NCI-H1048 (cell line): ENCODE results near the gene NDUFB7.

Experiments used
- DNase-seq: peaks from one replicate; lab custom pipeline; 2025; lab: John Stamatoyannopoulos, UW

The NDUFB7 gene

DNA sequence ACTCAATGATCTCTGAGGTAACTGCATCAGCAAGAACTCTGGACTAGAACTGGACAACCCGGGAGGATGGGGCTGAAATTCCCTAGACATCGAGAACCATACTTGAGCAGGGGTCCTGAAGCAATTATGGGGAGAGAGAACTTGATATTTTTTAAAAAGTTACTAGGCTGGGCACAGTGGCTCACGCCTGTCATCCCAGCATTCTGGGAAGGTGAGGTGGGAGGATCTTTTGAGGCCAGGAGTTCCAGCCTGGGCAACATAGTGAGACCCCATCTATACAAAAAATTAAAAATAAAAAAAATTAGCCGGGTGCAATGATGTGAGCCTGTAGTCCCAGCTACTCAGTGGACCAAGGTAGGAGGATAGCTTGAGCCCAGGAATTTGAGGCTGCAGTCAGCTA, 51.3 kb downstream of the NDUFB7 start:
- DNase-seq: no peak

DNA sequence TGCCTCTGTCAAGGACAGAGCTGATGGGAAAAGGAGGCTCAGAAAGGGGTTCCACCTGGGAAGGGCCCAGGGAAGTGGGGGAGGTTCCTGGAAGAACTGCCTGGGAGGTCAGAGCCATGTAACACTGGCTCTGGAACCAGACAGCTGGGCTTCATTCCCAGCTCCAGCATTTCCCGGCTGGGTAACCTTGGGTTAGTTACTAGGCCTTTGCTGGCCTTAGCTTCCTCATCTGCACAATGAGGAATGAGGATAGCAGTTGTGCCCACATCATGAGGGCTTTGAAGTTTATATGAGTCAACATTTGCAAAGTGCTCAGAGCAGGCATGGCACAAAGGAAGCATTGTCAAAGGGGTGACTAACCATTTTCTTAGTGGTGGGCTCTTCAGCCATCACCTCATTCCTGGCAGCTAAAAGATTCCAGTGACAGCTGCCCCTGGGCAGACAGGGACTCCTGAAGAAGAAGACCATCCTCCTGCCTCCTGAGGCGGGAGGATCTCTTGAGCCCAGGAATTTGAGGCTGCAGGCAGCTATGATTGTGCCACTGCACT, 51.9 kb downstream of the NDUFB7 start:
- no peak for DNase-seq

DNA sequence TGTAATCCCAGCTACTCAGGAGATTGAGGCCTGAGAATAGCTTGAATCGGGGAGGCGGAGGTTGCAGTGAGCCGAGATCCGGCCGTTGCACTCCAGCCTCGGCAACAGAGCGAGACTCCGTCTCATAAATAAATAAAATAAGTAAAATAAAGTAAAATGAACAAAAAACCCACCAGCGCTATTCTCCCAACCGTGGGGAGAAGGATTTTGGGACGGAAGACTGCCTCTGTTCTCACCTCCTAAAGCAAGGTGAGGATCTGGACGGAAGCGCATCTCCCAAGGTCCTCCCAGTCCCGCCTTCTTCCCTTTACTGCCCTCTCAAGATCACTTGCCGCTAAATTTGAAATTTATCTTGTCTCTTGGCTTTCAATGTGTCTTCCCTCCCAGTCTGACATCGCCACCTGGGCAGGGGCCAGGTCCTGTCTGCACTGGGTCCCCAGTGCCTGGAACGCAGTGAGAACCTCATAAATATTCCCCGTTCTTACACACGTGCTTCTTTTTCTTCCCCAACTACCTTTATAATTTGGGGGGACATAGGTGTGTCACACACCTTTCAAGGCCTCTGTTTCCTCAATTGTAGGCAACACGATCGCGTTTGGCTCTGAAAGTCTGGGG, 52.5 kb downstream of the NDUFB7 start:
- DNase-seq: no peak

DNA sequence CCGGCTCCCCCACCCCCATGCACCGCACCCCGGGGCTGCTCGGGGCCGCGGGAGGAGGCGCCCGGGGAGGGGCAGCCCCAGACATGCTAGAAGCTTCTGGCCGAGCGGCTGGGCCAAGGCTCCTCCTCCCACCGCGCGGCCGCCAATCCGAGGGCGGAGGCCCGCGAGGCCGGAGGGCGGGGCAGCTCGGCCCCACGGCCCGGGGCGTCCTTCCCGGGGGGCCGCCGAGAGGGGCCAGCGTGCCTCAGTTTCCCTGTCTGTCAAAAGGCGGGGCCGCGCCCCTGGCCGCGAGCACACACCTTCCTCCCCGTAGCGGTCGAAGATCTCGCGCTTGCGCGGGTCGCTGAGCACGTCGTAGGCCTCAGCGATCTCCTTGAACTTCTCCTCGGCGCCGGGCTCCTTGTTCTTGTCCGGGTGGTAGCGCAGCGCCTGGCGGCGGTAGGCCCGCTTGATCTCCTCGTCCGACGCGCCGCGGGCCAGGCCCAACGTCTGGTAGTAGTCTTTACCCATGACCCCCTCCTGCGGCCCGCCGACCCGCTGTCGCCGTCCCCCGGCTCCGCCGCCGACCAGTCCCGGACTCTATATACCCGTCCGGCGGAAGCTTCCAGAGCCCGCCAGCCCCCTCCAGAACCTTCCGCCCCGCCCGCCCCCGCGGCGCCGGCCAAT, 53.9 kb downstream of the NDUFB7 start, which contains the start of gene DNAJB1:
TSS of gene DNAJB1 (minus strand) at position 558 of the 666 bp plus-strand sequence. CDS start at position 510, 48 bp downstream.
- no peak for DNase-seq

DNA sequence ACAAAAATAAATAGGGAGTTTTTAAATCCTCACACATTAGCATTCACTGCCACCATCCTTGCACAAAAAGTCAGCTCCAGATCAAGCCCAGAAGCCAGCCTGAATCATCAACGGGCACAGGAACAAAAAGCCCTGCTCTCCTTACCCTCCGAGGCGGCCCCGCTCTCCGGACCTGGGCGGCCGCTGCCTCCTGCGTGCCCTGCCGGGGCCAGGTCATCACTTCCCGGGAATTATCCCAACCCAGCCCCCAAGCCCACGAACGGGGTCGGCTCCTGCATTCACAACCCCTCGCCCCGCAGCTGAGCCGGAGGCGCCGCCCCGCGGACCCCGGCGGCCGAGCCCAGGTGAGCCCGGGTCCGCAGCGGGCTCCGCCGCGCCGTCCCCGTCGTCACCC, 54.4 kb downstream of the NDUFB7 start:
- no peak for DNase-seq

DNA sequence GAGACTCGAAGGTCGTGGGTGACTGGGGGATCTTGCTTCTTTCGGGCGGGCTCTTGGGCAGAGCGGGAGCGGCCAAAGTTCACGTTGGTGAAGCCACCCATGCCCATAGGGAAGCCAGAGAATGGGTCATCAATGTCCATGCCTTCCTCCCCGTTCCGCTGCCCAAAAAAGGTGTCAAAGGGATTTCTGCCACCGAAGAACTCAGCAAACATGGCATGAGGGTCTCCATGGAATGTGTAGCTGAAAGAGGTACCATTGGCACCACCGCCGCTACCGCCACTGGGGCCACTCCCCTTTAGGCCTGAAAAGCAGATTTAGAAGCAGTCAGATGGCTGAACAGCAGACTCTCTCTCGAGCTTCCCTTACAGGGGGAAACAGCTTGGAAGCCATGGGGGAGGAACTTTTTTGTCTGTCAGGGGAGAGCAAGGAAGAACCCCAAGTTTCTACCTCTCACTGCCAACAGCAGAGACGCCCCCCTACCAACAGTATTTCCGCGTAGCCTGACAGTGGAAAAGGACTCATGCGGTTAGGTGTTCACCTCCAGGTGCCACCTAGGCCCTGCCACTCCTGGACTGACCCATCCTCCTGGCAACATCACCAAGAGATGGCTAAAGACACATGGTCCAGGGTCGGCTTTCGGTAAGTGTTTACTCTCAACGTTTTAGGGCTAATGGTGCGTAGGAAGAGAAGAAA, 55.0 kb downstream of the NDUFB7 start:
- no peak for DNase-seq
